HEK293 (cell line): Measurements from ENCODE around the gene CENPX.

ENCODE experiments used
- CTCF ChIA-PET: fragments of 350-600 bp; formaldehyde crosslinking; extraction: SDS; loops from one replicate; lab custom pipeline; 2021; ENCODE audit warnings: antibody characterized with exemption; lab: Yijun Ruan, JAX
- POLR2A ChIA-PET: fragments of 300-600 bp; formaldehyde crosslinking; extraction: SDS; loops from one replicate; lab custom pipeline; 2020; ENCODE audit warnings: antibody characterized with exemption, inconsistent platforms; lab: Yijun Ruan, JAX
- H3K27ac ChIP-seq: fragments of 200-500 bp; sonication (Bioruptor generic); 2 replicates; pipeline ENCODE4 v1.5.1; 2014; ENCODE audit warnings: low read depth, low read length, control low read depth, inconsistent platforms; ENCODE audit errors: extremely low read depth
- H3K36me3 ChIP-seq, 2 experiments: fragments of 200-500 bp in 1 of 2; sonication (Bioruptor generic) in 1 of 2; 1 replicate in 1 of 2; 2 replicates in 1 of 2; pipeline ENCODE4 v1.5.1; 2014 to 2017; ENCODE audit warnings: inconsistent platforms in 2 of 2, low read length in 2 of 2; ENCODE audit not compliant: control insufficient read depth in 2 of 2, insufficient read depth in 1 of 2
- H3K4me1 ChIP-seq: fragments of 200-500 bp; sonication (Bioruptor generic); 2 replicates; pipeline ENCODE4 v1.5.1; 2014; ENCODE audit warnings: mild to moderate bottlenecking, low read length, inconsistent platforms; ENCODE audit not compliant: control insufficient read depth, insufficient read depth
- H3K4me3 ChIP-seq: 2 replicates; pipeline ENCODE4 v1.5.1; 2011; ENCODE audit warnings: low read depth, mild to moderate bottlenecking, control low read depth, low read length, moderate library complexity
- H3K9me3 ChIP-seq: fragments of 200-500 bp; sonication (Bioruptor generic); 2 replicates; pipeline ENCODE4 v1.5.1; 2014; ENCODE audit warnings: low read depth, low read length, inconsistent platforms; ENCODE audit not compliant: control insufficient read depth, insufficient read depth
- HOXA7 ChIP-seq: sonication (generic); formaldehyde crosslinking; IDR thresholded peaks from 2 replicates; pipeline ENCODE4 v1.8.1; 2022; ENCODE audit warnings: missing genetic modification reagents, borderline replicate concordance
- MEIS1 ChIP-seq: sonication (generic); formaldehyde crosslinking; IDR thresholded peaks from 2 replicates; pipeline ENCODE4 v1.8.1; 2022; ENCODE audit warnings: missing genetic modification reagents, mild to moderate bottlenecking, borderline replicate concordance
- RBAK ChIP-seq: fragments of 450-650 bp; formaldehyde crosslinking; IDR thresholded peaks from 2 replicates; pipeline ENCODE4 v1.5.1; 2016; ENCODE audit warnings: missing biosample characterization, missing genetic modification characterization
- ZBTB44 ChIP-seq: fragments of 450-650 bp; IDR thresholded peaks from 2 replicates; pipeline ENCODE4 v1.5.1; 2018; ENCODE audit warnings: missing biosample characterization, mild to moderate bottlenecking, missing genetic modification characterization
- ZNF266 ChIP-seq: fragments of 450-650 bp; formaldehyde crosslinking; IDR thresholded peaks from 2 replicates; pipeline ENCODE4 v1.5.1; 2016; ENCODE audit warnings: missing biosample characterization, missing genetic modification characterization, low read depth
- ZNF280D ChIP-seq: fragments of 450-650 bp; formaldehyde crosslinking; IDR thresholded peaks from 2 replicates; pipeline ENCODE4 v1.5.1; 2016; ENCODE audit warnings: missing biosample characterization, missing genetic modification characterization
- ZNF416 ChIP-seq: fragments of 450-650 bp; formaldehyde crosslinking; IDR thresholded peaks from 2 replicates; pipeline ENCODE4 v1.5.1; 2016; ENCODE audit warnings: missing biosample characterization, missing genetic modification characterization
- ZNF449 ChIP-seq: fragments of 450-650 bp; formaldehyde crosslinking; IDR thresholded peaks from 2 replicates; pipeline ENCODE4 v1.5.1; 2017; ENCODE audit warnings: missing biosample characterization, mild to moderate bottlenecking, missing genetic modification characterization, moderate library complexity
- ZNF473 ChIP-seq: fragments of 450-650 bp; formaldehyde crosslinking; IDR thresholded peaks from 2 replicates; pipeline ENCODE4 v1.5.1; 2017; ENCODE audit warnings: missing biosample characterization, missing genetic modification characterization
- ZNF521 ChIP-seq: fragments of 450-650 bp; formaldehyde crosslinking; IDR thresholded peaks from 2 replicates; pipeline ENCODE4 v1.5.1; 2017; ENCODE audit warnings: missing biosample characterization, mild to moderate bottlenecking, missing genetic modification characterization
- ZNF639 ChIP-seq: fragments of 450-650 bp; formaldehyde crosslinking; IDR thresholded peaks from 2 replicates; pipeline ENCODE4 v1.5.1; 2016; ENCODE audit warnings: missing biosample characterization, missing genetic modification characterization
- ZNF677 ChIP-seq: fragments of 450-650 bp; IDR thresholded peaks from 2 replicates; pipeline ENCODE4 v1.5.0; 2018; ENCODE audit warnings: missing biosample characterization, mild to moderate bottlenecking, missing genetic modification characterization, moderate library complexity
- ZNF707 ChIP-seq: fragments of 450-650 bp; formaldehyde crosslinking; IDR thresholded peaks from 2 replicates; pipeline ENCODE4 v1.5.1; 2016; ENCODE audit warnings: missing biosample characterization, missing genetic modification characterization
- ZSCAN5A ChIP-seq: fragments of 450-650 bp; formaldehyde crosslinking; IDR thresholded peaks from 2 replicates; pipeline ENCODE4 v1.5.1; 2016; ENCODE audit warnings: missing biosample characterization, missing genetic modification characterization
- TF ChIP-seq, protein P1 (sequence below): fragments of 450-650 bp; formaldehyde crosslinking; IDR thresholded peaks from 2 replicates; pipeline ENCODE4 v1.5.1; 2016; ENCODE audit warnings: missing biosample characterization, missing genetic modification characterization
- TF ChIP-seq, protein P2 (sequence below): fragments of 450-650 bp; formaldehyde crosslinking; IDR thresholded peaks from 2 replicates; pipeline ENCODE4 v1.5.1; 2017; ENCODE audit warnings: missing biosample characterization, missing genetic modification characterization
- TF ChIP-seq, protein P3 (sequence below): fragments of 450-650 bp; formaldehyde crosslinking; IDR thresholded peaks from 2 replicates; pipeline ENCODE4 v1.5.1; 2016; ENCODE audit warnings: missing biosample characterization, missing genetic modification characterization, low read depth

Gene CENPX

DNA sequence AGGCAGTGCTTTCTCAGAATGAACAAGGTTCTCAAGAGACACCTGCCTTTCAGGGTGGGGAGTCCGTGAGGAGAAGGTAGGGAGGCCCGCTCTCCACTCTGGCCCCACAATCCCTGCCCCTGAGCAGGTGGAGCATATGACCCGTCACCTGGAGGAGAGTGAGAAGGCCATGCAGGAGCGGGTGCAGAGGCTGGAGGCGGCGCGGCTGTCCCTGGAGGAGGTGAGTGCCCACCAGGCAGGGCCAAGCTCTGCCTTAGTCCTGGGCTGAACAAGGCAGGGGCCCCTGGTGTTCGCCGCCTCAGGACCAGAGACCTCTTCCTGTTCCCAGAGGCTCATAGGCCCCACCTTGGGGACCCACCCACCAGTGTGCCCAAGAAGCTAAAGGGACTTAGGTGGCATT, 6.3 kb upstream of the CENPX start:
- H3K27ac ChIP-seq, result no peak overlapping the region
- CTCF ChIA-PET, result interaction anchor here (0.7 to 3.6 kb wide), 11 partner anchors 8 to 345 kb away, joined by 3 to 35 read pairs (median 5); partner anchors contain the start of genes CENPX, DCXR, LRRC45 and PYCR1
- no peak for TF ChIP-seq ZSCAN5A (tag by site-specific recombination)
- H3K9me3 ChIP-seq, result no peaks in the 10 kb centered on the region
- POLR2A ChIA-PET, result interaction anchor here (1.1 to 6.0 kb wide), 8 partner anchors 7 to 162 kb away, joined by 4 to 56 read pairs (median 12); partner anchors contain the start of genes CENPX, DCXR, GPS1 and LRRC45
- peaks cover 0 to 69% of the 10 kb centered on the region in 2 experiments; a peak in 2 of 3 replicates for H3K36me3 ChIP-seq
- H3K4me1 ChIP-seq, result peaks cover 8% of the 10 kb centered on the region
- no peak overlapping the region for H3K4me3 ChIP-seq

DNA sequence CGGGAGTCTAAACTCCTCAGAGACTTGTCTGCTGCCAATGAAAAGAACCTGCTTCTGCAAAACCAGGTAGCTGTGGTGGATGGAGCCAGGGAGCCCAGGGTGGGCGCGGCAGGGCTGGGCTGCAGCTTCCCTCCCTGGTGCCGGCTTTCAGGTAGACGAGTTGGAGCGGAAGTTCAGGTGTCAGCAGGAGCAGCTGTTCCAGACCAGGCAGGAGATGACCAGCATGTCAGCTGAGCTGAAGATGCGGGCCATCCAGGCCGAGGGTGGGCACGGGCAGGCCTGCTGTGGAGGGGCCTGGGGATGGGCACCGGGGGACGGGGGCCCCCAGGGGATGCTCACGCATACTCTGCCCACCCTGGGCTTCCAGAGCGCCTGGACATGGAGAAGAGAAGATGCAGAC, 5.6 kb upstream of the CENPX start:
- Histone ChIP-seq H3K36me3 (peaks cover 0 to 64% of the 10 kb centered on the region in 2 experiments; a peak in 2 of 3 replicates), H3K4me3 (no peak overlapping the region), H3K9me3 (no peaks in the 10 kb centered on the region), H3K4me1 (peaks cover 11% of the 10 kb centered on the region), H3K27ac (no peak overlapping the region)
- ChIA-PET POLR2A (interaction anchor here (0.7 to 2.3 kb wide), 6 partner anchors 9 to 318 kb away, joined by 3 to 13 read pairs (median 4); partner anchors contain the start of gene DCXR), CTCF (interaction anchor here (0.7 to 3.3 kb wide), 8 partner anchors 8 to 161 kb away, joined by 3 to 35 read pairs (median 4); partner anchors contain the start of genes DCXR and PYCR1)
- no peak for TF ChIP-seq ZNF639
- no peak for TF ChIP-seq ZNF677
- TF ChIP-seq, protein P1, sequence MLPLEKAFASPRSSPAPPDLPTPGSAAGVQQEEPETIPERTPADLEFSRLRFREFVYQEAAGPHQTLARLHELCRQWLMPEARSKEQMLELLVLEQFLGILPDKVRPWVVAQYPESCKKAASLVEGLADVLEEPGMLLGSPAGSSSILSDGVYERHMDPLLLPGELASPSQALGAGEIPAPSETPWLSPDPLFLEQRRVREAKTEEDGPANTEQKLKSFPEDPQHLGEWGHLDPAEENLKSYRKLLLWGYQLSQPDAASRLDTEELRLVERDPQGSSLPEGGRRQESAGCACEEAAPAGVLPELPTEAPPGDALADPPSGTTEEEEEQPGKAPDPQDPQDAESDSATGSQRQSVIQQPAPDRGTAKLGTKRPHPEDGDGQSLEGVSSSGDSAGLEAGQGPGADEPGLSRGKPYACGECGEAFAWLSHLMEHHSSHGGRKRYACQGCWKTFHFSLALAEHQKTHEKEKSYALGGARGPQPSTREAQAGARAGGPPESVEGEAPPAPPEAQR (tag by site-specific recombination), result no peak
- no peak for TF ChIP-seq RBAK (tag by site-specific recombination)
- no peak for TF ChIP-seq ZNF707 (tag by site-specific recombination)
- no peak for TF ChIP-seq MEIS1 (CRISPR knock-in tag)
- no peak for TF ChIP-seq HOXA7
- TF ChIP-seq ZBTB44 (tag by site-specific recombination), result no peak
- no peak for TF ChIP-seq ZNF449 (tag by site-specific recombination)
- TF ChIP-seq, protein P2, sequence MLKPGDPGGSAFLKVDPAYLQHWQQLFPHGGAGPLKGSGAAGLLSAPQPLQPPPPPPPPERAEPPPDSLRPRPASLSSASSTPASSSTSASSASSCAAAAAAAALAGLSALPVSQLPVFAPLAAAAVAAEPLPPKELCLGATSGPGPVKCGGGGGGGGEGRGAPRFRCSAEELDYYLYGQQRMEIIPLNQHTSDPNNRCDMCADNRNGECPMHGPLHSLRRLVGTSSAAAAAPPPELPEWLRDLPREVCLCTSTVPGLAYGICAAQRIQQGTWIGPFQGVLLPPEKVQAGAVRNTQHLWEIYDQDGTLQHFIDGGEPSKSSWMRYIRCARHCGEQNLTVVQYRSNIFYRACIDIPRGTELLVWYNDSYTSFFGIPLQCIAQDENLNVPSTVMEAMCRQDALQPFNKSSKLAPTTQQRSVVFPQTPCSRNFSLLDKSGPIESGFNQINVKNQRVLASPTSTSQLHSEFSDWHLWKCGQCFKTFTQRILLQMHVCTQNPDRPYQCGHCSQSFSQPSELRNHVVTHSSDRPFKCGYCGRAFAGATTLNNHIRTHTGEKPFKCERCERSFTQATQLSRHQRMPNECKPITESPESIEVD (tag by site-specific recombination), result no peak
- no peak for TF ChIP-seq ZNF473 (tag by site-specific recombination)
- TF ChIP-seq ZNF416 (tag by site-specific recombination), result no peak
- no peak for TF ChIP-seq ZNF266
- TF ChIP-seq ZNF280D, result no peak
- TF ChIP-seq ZNF521 (tag by site-specific recombination), result no peak
- TF ChIP-seq, protein P3, sequence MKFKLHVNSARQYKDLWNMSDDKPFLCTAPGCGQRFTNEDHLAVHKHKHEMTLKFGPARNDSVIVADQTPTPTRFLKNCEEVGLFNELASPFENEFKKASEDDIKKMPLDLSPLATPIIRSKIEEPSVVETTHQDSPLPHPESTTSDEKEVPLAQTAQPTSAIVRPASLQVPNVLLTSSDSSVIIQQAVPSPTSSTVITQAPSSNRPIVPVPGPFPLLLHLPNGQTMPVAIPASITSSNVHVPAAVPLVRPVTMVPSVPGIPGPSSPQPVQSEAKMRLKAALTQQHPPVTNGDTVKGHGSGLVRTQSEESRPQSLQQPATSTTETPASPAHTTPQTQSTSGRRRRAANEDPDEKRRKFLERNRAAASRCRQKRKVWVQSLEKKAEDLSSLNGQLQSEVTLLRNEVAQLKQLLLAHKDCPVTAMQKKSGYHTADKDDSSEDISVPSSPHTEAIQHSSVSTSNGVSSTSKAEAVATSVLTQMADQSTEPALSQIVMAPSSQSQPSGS (tag by site-specific recombination), result no peak
